ENCODE results near the gene NUDT1. TPM values are rescaled to one million over a fixed set of nuclear protein-coding genes. Genes with fewer than 3 reads are reported as not detected.

The NUDT1 gene
- total RNA-seq, 2 experiments from 2014 or later: 12.8 to 13.0 TPM

DNA sequence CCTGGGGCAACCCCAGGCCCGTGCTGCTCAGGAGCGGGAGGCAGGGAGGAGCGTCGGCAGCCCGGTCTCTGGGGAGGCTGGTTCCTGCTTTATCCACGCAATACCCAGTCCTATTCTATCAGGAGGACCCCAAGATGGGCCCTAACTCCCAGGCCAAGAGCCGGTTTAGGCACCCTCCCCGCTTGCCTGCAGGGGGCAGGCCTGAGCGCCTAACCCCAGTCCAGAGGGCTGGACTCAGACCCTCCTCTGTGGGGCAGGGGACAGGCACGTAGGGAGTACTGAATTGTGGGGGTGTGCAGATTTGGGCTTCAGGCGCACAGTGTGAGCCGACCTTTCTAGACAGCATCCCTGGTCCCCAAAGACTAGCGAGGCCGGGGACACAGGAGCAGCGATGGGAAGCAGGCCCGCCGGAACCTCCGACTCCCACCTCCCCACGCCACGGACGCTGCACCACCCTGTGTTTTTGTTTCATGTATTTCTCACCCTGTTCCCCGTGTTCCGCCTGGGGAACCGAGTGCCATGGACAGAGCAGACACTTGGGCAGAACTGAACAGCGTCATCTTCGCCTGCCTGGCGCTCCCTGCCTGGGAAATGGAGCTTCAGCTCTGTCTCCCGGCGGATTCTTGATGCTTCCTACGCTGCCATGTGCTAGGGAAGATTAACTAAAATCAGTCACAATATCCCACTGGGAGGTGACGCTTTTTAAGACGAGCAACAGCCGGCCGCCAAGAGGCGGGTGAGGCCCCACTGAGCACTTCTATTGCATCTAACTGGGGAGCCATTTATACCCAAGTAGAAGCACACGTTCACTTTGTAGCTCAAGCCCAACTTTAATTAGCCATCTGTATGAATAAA lies 5.3 kb downstream of the NUDT1 start:
- intact Hi-C loops (cut with DNase I, micrococcal nuclease): loop anchor here in 1 of 2 experiments (10.0 kb wide), 1 partner anchor 743 kb away; the partner anchor contains the start of gene INTS1
- peak in 4 of 14 experiments; percentile 9 to 43 (median 33) for DNase-seq
- no peak overlapping the region for H3K4me3 ChIP-seq (ENCODE audit: low read length)
- no peak overlapping the region for H3K27ac ChIP-seq (ENCODE audit: low read depth in 1 of 2, low read length in 2 of 2)
- no peak for ATAC-seq (ENCODE audit: poor library complexity)
- peaks cover 0 to 4% of the 10 kb centered on the region in 2 experiments for H3K9me3 ChIP-seq (ENCODE audit: control insufficient read depth in 1 of 2, insufficient read depth in 1 of 2, low read length in 2 of 2)
- H3K27ac Mint-ChIP-seq: no peak overlapping the region
- no peaks in the 10 kb centered on the region for H3K27me3 ChIP-seq (ENCODE audit: control insufficient read depth in 1 of 2, insufficient read depth in 2 of 2, low read length in 2 of 2)
- no peaks in the 10 kb centered on the region for H3K27me3 Mint-ChIP-seq
- CTCF ChIA-PET: no interaction called here
- no peaks in the 10 kb centered on the region for H3K36me3 ChIP-seq (ENCODE audit: insufficient read depth, low read length)
- peaks cover 25% of the 10 kb centered on the region for H3K4me1 ChIP-seq (ENCODE audit: insufficient read depth, low read length)
- H3K36me3 Mint-ChIP-seq (ENCODE audit: low read depth): peaks cover 12% of the 10 kb centered on the region
- peaks cover 13% of the 10 kb centered on the region for H3K4me1 Mint-ChIP-seq (ENCODE audit: low read depth)
- H3K9me3 Mint-ChIP-seq: no peaks in the 10 kb centered on the region
- POLR2A ChIA-PET: no interaction called here
- no peak overlapping the region for H3K4me3 Mint-ChIP-seq
- TF ChIP-seq, protein P1, sequence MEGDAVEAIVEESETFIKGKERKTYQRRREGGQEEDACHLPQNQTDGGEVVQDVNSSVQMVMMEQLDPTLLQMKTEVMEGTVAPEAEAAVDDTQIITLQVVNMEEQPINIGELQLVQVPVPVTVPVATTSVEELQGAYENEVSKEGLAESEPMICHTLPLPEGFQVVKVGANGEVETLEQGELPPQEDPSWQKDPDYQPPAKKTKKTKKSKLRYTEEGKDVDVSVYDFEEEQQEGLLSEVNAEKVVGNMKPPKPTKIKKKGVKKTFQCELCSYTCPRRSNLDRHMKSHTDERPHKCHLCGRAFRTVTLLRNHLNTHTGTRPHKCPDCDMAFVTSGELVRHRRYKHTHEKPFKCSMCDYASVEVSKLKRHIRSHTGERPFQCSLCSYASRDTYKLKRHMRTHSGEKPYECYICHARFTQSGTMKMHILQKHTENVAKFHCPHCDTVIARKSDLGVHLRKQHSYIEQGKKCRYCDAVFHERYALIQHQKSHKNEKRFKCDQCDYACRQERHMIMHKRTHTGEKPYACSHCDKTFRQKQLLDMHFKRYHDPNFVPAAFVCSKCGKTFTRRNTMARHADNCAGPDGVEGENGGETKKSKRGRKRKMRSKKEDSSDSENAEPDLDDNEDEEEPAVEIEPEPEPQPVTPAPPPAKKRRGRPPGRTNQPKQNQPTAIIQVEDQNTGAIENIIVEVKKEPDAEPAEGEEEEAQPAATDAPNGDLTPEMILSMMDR (IDR thresholded peaks at IDR 0.05): peak; percentile 29

- peak overlapping the region; percentile 2 for H3K27ac Mint-ChIP-seq
- Histone ChIP-seq H3K4me3 (ENCODE audit: low read length) (no peak overlapping the region), H3K4me1 (ENCODE audit: insufficient read depth, low read length) (peaks cover 23% of the 10 kb centered on the region), H3K36me3 (ENCODE audit: insufficient read depth, low read length) (no peaks in the 10 kb centered on the region), H3K27ac (ENCODE audit: low read depth in 1 of 2, low read length in 2 of 2) (peak overlapping the region in 1 of 2 donors; percentile 15), H3K27me3 (ENCODE audit: control insufficient read depth in 1 of 2, insufficient read depth in 2 of 2, low read length in 2 of 2) (no peaks in the 10 kb centered on the region), H3K9me3 (ENCODE audit: control insufficient read depth in 1 of 2, insufficient read depth in 1 of 2, low read length in 2 of 2) (peaks cover 0 to 4% of the 10 kb centered on the region in 2 experiments)
- DNase-seq: peak in 3 of 14 experiments; percentile 33 to 47 (median 40)
- ATAC-seq (ENCODE audit: poor library complexity): no peak
- no peak overlapping the region for H3K4me3 Mint-ChIP-seq
- intact Hi-C loops (cut with DNase I, micrococcal nuclease): loop anchor here in 1 of 2 experiments (10.0 kb wide), 1 partner anchor 744 kb away; the partner anchor contains the start of gene INTS1
- H3K9me3 Mint-ChIP-seq: no peaks in the 10 kb centered on the region
- POLR2A ChIA-PET: no interaction called here
- peaks cover 8% of the 10 kb centered on the region for H3K36me3 Mint-ChIP-seq (ENCODE audit: low read depth)
- CTCF ChIA-PET: interaction anchor here (0.7 kb wide), 1 partner anchor 440 kb away, joined by 3 read pairs; no protein-coding TSS in a partner anchor
- no peaks in the 10 kb centered on the region for H3K27me3 Mint-ChIP-seq
- TF ChIP-seq, protein P1 (IDR thresholded peaks at IDR 0.05): no peak
- peaks cover 12% of the 10 kb centered on the region for H3K4me1 Mint-ChIP-seq (ENCODE audit: low read depth)
These were observed 7.1 kb downstream of the NUDT1 start for GRCh38 chr7:2248984-2249694.

DNA sequence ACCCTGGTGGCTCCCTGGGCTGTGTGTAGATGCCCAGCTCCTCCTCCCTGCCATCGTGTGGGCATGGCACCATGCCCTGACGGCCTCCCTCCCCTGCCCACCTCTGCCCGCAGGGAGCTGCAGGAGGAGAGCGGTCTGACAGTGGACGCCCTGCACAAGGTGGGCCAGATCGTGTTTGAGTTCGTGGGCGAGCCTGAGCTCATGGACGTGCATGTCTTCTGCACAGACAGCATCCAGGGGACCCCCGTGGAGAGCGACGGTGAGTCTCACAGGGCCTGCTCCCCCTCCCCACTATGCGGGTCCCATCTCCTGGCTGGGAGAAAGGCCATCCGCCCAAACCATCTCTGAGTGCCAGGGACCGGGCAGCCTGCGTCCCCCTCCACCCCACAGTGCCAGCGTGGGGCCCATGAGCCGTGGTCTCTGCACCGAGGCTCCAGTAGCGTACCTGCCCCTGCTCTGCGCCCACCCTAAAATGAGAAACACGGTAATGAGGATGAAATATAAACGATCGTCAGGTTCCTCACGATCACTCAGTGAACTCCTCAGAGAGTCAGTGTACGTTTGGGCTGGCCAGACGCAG lies 7.8 kb downstream of the NUDT1 start:
- Mint-ChIP-seq H3K27me3 (no peaks in the 10 kb centered on the region), H3K4me1 (ENCODE audit: low read depth) (peaks cover 12% of the 10 kb centered on the region), H3K4me3 (no peak overlapping the region), H3K27ac (no peak overlapping the region), H3K9me3 (no peaks in the 10 kb centered on the region), H3K36me3 (ENCODE audit: low read depth) (peaks cover 8% of the 10 kb centered on the region)
- TF ChIP-seq, protein P1 (IDR thresholded peaks at IDR 0.05): no peak
- H3K4me3 ChIP-seq (ENCODE audit: low read length): no peak overlapping the region
- ChIA-PET CTCF (no interaction called here), POLR2A (no interaction called here)
- H3K27me3 ChIP-seq (ENCODE audit: control insufficient read depth in 1 of 2, insufficient read depth in 2 of 2, low read length in 2 of 2): no peaks in the 10 kb centered on the region
- ATAC-seq (ENCODE audit: poor library complexity): no peak
- H3K36me3 ChIP-seq (ENCODE audit: insufficient read depth, low read length): no peaks in the 10 kb centered on the region
- intact Hi-C loops (cut with DNase I, micrococcal nuclease): loop anchor here in 1 of 2 experiments (10.0 kb wide), 1 partner anchor 745 kb away; the partner anchor contains the start of gene INTS1
- peaks cover 0 to 4% of the 10 kb centered on the region in 2 experiments for H3K9me3 ChIP-seq (ENCODE audit: control insufficient read depth in 1 of 2, insufficient read depth in 1 of 2, low read length in 2 of 2)
- no peak overlapping the region for H3K27ac ChIP-seq (ENCODE audit: low read depth in 1 of 2, low read length in 2 of 2)
- H3K4me1 ChIP-seq (ENCODE audit: insufficient read depth, low read length): peaks cover 23% of the 10 kb centered on the region
- no peak for DNase-seq
